PFSK-1 (cell line): Measurements from ENCODE around the gene GMEB2.

Experiments
- FOXP2 ChIP-seq: optimal IDR thresholded peaks from 2 replicates; pipeline ENCODE3; 2011; ENCODE audit warnings: borderline replicate concordance, control low read depth, inconsistent platforms; ENCODE audit not compliant: insufficient read depth; ENCODE audit errors: extremely low read length, extremely low read depth
- POLR2AphosphoS5 ChIP-seq: IDR thresholded peaks from 2 replicates; pipeline ENCODE4 v1.6.1; 2012; ENCODE audit warnings: low read depth, mild to moderate bottlenecking, control low read depth, low read length, moderate library complexity
- REST ChIP-seq, 2 experiments: IDR thresholded peaks; 2 replicates each; pipeline versions ENCODE4 v1.6.1 to v1.8.0; 2011 to 2012; ENCODE audit warnings: low read depth in 2 of 2, low read length in 2 of 2, control low read depth in 1 of 2, inconsistent platforms in 1 of 2, mild to moderate bottlenecking in 1 of 2, moderate library complexity in 1 of 2; ENCODE audit not compliant: insufficient read depth in 1 of 2
- SIN3A ChIP-seq: IDR thresholded peaks from 2 replicates; pipeline ENCODE4 v1.6.1; 2012; ENCODE audit warnings: mild to moderate bottlenecking, low read length, moderate library complexity, borderline replicate concordance; ENCODE audit not compliant: insufficient read depth
- TAF1 ChIP-seq: IDR thresholded peaks from 2 replicates; pipeline ENCODE4 v1.6.1; 2012; ENCODE audit warnings: low read length, control low read depth, borderline replicate concordance; ENCODE audit not compliant: insufficient read depth

GRCh38 chr20:63545814-63546213, 81.1 kb downstream of the GMEB2 start:
- TF ChIP-seq SIN3A (no peak), POLR2AphosphoS5 (no peak), REST (IDR thresholded peaks at IDR 0.05; ENCODE audit: insufficient read depth in 1 of 2, low read depth in 2 of 2, low read length in 2 of 2) (no peak), TAF1 (no peak), FOXP2 (no peak)
